Measurements from ENCODE around the gene PCK2.

- TF ChIP-seq CTCF (conservative IDR thresholded peaks at IDR 0.05; ENCODE audit: low read length) (no peak), EZH2phosphoT487 (IDR thresholded peaks at IDR 0.05; ENCODE audit: borderline replicate concordance) (no peak)
Measured at GRCh38 chr14:24076302-24076601, 17.9 kb upstream of the PCK2 start.

Measured in Loucy (cell line).